GM13977 (cell line): Measurements from ENCODE around the gene AKAP1.

Experiments used
- DNase-seq: peaks from one replicate; pipeline ENCODE4 v3.0.0; 2012; ENCODE audit warnings: low spot score
- in situ Hi-C: fragments of 300-500 bp; cut with MboI; formaldehyde crosslinking; loops from one replicate; pipeline ENCODE4 v1.12.0; 2022; ENCODE audit warnings: low sequenced_read_pairs, low pct_unique_long_range_greater_than_20kb, mixed read lengths, inconsistent platforms; ENCODE audit not compliant: unreplicated experiment
- TF ChIP-seq, protein P1 (sequence below): IDR thresholded peaks from 2 replicates; pipeline ENCODE4 v1.5.1; 2012; ENCODE audit warnings: mild to moderate bottlenecking, control low read depth; ENCODE audit not compliant: insufficient read depth; ENCODE audit errors: extremely low read depth, missing control alignments

The AKAP1 gene

DNA sequence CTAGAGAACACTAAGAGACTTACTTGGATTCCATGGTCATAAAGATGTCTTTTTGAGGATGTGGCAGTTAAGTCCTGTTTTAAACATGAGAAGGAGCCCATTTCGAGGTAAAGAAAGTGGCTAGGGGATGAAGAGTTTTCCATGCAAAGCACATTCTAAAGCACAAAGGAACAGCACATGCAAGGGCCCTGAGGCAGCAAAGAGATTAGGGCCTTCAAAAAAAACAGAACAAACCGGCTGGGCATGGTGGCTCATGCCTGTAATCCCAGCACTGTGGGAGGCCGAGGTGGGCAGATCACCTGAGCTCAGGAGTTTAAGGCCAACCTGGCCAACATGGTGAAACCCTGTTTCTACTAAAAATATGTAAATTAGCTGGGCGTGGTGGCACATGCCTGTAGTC lies 79.8 kb downstream of the AKAP1 start:
- DNase-seq = no peak
- TF ChIP-seq, protein P1, sequence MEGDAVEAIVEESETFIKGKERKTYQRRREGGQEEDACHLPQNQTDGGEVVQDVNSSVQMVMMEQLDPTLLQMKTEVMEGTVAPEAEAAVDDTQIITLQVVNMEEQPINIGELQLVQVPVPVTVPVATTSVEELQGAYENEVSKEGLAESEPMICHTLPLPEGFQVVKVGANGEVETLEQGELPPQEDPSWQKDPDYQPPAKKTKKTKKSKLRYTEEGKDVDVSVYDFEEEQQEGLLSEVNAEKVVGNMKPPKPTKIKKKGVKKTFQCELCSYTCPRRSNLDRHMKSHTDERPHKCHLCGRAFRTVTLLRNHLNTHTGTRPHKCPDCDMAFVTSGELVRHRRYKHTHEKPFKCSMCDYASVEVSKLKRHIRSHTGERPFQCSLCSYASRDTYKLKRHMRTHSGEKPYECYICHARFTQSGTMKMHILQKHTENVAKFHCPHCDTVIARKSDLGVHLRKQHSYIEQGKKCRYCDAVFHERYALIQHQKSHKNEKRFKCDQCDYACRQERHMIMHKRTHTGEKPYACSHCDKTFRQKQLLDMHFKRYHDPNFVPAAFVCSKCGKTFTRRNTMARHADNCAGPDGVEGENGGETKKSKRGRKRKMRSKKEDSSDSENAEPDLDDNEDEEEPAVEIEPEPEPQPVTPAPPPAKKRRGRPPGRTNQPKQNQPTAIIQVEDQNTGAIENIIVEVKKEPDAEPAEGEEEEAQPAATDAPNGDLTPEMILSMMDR = no peak
- in situ Hi-C loops = no loop called here

- in situ Hi-C loops = no loop called here
- TF ChIP-seq, protein P1 = no peak
- DNase-seq = no peak
Observed at GRCh38 chr17:57165754-57166153, 80.7 kb downstream of the AKAP1 start.

- DNase-seq = no peak
- TF ChIP-seq, protein P1 = no peak
- in situ Hi-C loops = no loop called here
Observed at GRCh38 chr17:57166803-57167202, 81.8 kb downstream of the AKAP1 start.

DNA sequence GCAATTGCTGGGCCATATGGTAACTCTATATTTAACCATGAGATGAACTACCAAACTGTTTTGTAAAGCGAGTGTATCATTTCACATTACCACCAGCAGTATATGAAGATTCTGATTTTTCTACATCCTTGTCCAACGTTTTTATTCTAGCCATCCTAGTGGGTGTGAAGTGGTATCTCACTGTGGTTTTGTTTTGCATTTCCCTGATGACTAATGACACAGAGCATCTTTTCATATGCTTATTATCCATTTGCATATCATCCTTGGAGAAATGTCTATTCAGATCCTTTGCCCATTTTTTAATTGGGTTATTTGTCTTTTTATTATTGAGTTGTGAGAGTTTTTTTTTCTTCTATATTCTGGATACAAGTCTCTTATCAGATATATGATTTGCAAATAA lies 83.6 kb downstream of the AKAP1 start:
- DNase-seq = no peak
- in situ Hi-C loops = no loop called here
- TF ChIP-seq, protein P1 = no peak

- no peak for DNase-seq
- in situ Hi-C loops = loop anchor here (10.0 kb wide), 1 partner anchor 54 kb away; no protein-coding TSS in a partner anchor
- TF ChIP-seq, protein P1 = no peak
Observed at GRCh38 chr17:57170866-57171265, 85.8 kb downstream of the AKAP1 start.
